HT-29 (cell line): ENCODE measurements around the gene AKR7A2. TPM values are rescaled to one million over a fixed set of nuclear protein-coding genes. Genes with fewer than 3 reads are reported as not detected.
A peak's percentile ranks its signal among the peaks of the same experiment; 100 is the strongest.

Source experiments
- DNase-seq: peaks from one replicate; pipeline ENCODE4 v3.0.0-alpha.2; 2015; ENCODE audit warnings: low spot score
- total RNA-seq: library from RNA; depleted of rRNA; stranded (reverse); fragments of >200 nt; shearing (Covaris generic); gene quantifications from 2 replicates; pipeline ENCODE4 v1.2.3, GENCODE V29; 2014

Gene AKR7A2
- total RNA-seq, 1 experiment from 2014 or later, result 202 TPM

DNA sequence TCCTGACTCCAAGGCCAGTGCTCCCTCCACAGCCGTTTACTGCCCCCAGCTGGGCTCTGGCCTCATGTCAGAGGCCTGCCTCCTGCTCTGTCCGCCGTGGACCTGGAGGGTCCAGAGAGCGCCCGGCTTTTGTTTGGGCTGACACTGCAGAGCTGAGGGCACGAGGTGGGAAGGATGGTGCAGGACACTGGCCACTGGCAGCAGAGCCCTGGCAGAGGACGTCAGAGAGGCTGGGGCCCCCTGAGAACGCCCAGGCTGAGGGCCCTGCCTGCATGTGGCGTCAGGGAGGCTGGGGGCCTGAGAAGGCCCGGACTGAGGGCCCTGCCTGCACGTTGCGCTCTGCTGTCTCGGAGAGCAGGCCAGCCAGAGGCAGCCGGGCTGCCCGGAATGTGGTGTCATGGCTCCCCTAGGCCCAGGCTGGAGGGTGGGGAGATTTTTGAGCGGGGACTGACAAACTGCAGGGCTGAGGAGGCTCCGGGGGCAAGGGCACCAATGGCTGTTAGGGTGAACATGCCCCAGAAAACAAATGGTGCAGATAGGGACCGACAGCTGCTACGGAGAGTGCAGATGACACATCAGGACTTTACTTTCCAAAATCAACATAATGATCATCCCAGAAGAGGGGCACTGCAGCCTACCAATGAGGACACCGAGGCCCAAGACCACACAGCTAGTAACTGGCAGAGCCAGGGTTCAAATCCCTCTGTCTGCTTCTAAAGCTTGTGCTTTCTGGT, 31.8 kb upstream of the AKR7A2 start:
- DNase-seq, result no peak

DNA sequence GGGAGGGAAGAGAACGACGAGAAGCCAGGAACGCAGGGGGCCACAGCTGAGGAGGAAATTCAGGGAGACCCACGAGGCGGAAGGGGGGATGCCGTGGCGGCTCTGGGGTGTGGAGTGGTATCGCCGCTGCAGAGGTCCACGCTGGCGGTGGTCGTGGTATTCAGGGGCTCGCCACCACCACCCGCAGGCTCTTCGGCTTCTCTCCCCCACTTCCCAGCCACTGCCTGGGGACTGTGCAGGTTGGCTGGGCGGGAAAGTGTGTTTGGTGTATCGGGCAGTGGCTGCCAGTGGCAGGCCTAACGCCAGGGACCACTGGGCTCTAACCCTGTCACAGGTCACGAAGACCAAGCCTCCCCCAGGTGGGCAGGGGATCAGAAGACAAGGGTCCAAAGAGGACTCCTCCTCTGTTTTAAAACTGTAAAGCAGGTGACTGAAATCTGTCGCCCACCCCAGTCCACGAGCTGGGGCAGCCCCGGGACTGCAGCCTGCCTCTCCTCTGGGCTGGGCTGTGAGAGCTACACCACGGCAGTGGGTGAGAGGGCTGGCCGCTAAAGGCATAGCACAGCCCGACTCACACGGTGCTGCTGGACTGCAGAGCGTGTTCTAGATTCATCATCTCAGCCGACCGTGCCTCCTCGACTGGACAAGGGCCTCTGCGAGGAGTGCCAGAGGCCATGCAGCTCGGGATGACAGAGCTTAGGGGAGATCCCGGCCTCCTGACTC, 31.1 kb upstream of the AKR7A2 start:
- no peak for DNase-seq

DNA sequence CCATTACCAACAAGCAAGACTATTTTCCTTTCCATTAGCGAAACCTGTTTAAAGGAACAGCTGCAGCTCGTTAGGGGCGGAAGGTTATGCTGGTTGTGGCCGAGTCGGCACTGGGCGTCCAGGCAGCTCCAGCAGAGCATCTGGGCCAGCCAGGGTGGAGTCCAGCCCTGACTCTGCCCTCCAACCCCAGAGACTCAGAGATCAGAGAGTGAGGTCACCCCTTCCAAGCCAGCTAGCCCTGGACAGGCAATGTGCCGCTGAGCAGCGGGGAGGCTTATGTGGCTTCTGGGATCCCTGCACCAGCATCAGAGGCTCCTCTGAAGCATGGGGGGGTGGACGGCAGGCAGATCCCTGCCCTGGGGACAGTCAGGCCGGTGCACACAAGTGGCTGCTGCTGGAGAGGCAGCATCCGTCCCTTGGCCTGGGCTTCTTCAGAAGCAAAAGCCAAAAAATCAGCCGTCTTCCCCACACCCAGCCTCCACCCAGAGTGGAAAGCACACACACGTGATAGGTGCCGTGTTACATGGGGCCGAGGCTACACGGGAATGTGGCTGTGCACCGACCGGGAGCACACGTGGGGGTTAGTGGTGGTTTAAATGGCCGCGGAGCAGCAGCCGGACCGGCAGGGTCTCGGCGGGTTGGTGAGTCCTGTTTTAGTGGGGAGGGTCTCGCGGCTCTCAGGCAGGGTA, 30.3 kb upstream of the AKR7A2 start:
- DNase-seq, result no peak

DNA sequence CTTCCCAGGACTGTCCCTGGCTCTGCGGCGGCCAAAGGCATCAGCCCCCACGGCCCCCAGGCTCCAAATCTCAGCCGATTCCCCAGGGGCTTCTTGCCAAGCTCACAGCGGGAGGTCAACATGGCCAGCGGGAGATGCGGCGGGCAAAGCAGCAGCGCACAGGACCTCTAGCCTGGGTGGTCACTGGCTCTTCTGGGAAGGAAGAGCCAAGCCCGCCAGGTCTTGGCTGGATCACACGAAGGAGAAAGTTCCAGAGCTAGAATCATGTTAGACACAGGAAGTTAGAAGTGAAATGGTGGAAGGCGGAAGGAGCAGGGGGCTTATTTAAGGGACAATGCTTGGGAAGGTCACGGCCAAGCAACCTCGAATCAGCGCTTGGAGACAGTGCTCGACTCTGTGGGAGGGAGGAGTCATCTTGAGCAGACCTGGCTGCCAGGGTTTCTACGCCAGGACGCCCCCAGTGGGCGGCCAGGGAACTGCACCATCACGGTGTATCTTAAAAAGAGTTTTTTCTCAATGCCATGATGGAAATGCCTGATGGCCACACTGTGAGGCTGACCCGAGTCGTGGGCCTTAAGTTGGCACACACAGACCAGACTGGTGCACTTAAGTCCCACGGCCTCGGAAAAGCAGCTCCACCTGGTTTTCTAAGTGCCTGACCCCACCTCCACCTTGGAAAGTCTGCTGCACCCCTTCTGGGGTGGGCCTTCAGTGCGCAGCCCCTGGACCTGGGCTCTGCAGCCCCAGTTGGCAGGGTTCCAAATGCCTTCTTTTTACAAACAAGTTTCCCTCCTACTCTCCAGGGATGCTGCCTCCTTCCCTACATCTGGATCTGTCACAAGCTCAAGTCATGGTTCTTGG, 29.5 kb upstream of the AKR7A2 start:
- peak; percentile 83 for DNase-seq

DNA sequence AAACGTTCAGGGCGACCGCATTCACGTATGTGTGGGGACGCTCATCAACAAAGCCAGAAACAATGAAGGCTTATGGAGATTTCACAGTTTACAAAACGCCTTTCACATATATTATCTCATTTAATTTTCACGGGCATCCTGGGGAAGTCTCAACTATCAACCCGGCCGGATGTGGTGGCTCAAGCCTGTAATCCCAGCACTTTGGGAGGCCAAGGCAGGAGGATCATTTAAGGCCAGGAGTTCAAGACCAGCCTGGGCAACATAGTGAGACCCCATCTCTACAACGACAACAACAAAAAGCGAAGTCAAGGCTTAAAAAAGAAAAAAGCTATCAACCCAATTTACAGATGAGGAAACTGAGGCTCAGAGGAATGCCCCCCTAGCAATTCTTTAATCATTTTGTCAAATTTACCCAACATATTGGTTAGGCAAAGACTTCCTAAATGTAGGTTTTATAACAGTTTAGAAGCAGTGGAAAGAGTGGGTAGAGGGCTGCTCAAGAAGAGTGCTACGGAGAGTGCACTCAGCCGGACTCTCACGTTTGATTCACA, 28.5 kb upstream of the AKR7A2 start:
- DNase-seq, result no peak

DNA sequence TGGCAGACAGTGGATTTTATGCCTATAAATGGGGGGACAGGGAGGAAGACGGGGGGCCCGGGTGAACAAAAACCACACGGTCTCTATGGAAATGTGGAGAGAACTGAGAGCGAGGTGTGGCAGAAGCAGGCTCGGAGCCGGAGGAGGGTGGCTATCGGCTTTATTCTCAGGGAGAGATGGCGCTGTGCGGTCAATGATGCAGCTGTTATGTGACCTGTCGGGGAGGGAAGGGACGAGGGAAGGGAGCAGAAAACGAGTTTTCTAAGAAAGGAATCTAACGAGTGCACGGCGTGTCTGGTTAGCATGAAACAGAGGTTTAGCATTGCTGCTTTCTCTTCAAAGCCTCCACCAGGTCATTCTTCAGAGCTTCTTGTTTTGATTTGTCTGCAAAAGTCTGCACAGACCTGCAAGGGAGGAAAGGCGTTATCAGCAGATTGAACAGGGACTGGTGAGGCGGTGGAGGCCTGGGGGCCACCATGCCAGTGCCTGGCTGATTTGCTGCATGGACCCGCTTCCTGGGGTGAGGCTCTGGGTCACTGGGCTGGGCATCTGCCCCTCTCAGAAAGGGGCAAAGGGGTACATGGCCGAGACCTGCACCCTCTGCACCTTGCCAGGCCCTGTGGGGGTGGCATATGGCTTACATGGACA, 27.4 kb upstream of the AKR7A2 start:
- DNase-seq, result no peak

DNA sequence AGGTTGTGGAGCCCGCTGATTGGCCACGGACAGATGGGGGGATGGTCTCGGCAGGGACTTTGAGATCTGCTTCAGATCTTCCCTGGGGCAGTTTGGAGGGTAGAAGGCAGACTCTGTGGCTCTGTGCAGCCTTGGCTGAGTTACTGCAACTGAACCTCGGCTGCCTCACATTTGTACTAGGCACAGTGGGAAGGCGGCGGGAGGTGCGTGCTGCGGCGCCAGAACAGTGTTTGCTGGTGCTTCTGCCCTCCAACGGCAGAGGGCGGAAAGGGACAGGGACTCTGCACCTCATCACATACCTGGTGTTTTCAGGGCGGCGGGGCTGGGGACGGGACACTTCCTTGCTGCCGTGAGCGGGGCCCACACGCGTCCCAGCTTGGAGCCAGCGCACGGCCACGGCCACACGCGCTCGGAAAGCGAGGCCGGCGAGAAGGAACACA, 26.4 kb upstream of the AKR7A2 start:
- DNase-seq, result no peak

DNA sequence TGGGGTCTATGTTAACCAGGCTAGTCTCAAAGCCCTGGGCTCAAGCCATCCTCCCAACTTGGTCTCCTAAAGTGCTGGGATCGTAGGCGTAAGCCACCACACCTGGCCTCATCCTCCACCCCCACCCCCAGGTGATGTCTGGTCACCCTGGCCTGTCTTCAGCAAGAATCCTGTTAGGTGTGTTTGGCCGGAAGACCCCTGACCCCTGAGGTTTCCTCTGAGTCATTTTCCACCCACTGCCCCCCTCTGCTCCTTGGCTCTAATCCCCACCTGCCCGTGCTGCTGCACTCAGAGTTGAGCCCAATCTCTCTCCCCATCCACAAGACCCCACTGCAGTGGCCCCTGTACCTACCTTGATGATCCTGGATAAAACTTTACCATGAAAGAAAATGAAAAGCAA, 25.3 kb upstream of the AKR7A2 start:
- no peak for DNase-seq

DNA sequence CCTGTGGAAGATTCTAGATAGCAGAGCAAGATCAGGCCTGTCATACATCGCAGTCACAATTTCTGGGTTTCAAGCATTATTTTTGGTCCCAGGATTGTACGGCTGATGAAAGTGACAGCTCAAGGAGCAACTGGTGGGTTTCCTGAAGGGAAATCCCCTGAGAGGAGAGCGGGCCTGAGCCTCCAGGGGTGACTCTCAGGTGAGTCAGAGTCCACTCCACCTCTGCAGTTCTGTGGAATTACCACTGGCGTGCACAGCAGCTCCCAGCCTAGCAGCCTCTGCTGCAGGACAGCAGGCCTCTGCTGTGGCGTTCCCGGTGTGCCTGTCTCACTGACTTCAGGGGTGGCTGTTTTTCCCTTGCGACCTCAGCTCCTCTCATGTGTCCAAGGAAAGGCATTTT, 24.6 kb upstream of the AKR7A2 start:
- DNase-seq, result no peak

DNA sequence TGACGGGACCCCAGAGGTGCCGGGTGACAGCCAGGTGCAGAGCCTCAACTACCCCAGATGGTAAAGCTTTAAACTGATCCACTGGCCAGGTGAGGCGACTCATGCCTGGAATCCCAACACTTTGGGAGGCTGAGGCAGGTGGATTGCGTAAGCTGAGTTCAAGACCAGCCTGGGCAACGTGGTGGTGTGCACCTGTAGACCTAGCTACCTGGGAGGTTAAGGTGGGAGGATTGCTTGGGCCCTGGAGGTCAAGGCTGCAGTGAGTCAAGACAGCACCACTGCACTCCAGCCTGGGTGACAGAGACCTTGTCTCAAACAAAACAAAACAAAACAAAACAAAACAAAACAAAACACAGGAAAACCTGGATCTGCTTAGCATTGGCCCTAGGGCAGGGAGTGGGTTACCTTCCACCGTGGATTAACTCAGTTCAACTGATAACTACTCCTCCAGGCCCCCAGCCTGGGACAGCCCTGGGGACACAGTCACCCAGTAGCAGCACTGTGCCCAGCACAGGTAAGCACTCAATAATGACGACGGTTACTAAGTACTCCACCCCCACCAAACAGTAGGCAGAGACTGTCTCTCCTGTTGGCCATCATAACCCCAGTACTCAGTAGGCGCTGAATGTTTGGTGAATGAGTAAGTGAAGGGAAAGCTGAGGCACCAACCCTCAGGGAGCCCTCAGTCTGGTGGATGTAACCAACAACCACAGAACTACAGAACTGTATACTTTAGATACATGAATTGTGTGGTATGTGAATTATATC, 21.8 kb upstream of the AKR7A2 start:
- DNase-seq, result no peak

DNA sequence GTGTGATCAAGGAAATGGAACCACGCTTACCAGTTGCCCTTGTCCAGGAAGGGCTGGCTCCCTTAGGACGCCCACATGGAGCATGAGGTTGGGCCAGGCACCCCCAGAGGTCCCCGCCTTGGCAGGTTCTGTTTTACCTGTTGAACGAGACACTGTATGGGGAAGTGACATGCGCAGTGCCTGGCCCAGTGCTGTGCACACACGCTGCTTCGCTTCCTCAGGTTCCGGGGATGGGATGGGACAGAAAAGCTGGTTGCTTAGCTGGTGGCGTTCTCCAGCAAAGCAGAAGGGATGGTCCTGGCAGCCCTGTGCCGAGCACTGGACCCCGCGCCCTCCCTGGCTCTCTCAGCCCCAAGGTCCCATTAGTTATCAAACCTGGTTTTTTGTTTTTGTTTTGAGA, 20.9 kb upstream of the AKR7A2 start:
- DNase-seq, result no peak

DNA sequence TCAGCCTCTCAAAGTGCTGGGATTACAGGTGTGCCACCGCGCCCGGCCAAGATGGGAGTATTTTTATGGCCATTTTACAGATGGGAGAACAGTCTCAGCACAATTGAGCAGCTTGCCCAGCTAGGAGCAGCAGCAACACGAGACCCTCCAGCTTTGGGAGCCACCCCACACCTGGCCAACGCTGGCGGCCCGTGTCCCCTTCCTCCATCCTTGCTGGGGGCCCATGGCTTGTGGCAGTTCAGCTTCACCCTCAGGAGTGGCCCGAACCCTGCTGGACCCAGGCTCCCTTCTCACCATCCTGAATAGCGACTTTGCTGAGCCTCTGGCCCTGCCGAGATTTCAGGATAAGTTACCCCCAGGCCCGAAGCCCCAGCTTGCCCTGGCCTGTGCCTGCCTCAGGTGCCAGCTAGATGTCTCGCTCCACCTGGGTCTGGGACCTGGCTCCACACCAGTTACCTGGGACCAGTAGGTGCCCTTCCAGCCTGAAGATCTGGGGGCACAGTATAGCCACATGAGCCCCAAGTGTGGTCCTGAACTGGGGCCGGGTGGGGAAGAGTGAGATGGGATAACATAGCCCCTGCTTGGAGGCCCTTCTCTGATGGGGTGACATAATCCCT, 19.4 kb upstream of the AKR7A2 start:
- no peak for DNase-seq

DNA sequence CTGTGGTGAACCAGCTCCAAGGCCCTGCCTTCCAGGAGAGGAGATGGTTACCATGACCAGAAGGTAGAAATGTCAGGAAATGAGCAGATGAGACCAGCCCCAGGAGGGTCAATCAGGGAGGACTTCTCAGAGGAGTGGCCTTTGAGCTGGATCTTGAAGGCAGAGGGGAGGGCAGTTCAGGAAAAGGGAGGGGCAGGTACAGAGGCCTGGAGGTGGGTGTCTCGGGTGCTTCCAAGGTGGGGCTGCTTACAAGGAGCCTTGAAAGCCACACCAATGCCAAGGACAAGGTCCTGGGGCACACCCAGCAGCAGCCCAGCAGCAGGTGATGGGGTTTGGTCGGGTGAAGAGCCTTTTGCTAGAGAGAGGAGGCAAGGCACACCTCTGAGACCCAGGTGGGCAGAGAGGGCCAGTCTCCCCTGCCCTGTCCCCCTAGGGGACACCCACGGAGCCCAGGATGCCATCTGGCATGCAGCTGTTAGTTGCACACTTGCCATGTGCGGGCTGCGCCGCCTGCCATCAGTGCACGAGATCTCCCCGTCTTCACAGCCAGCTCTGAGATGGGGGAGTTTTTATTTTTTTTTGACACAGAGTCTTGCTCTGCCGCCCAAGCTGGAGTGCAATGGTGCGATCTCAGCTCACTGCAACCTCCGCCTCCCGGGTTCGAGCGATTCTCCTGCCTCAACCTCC, 18.6 kb upstream of the AKR7A2 start:
- no peak for DNase-seq

DNA sequence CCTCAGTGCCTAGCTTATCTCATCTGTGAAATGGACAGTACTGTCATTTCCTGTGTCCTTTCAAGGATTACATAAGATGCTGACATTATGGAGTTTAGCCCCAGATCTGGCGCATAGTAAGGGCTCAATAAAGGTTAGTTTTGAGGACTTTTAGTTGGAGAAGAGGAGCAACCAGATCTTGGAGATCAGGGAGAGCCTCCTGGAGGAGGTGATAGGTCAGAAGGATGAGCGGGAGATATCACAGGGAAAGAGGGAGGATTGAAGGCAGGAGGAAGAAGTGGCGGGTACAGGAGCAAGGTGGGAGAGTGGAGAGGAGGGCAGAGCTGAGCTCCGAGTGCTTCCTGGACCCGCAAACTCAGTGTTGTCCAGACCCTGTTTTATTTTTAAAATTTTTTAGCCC, 17.7 kb upstream of the AKR7A2 start:
- no peak for DNase-seq

DNA sequence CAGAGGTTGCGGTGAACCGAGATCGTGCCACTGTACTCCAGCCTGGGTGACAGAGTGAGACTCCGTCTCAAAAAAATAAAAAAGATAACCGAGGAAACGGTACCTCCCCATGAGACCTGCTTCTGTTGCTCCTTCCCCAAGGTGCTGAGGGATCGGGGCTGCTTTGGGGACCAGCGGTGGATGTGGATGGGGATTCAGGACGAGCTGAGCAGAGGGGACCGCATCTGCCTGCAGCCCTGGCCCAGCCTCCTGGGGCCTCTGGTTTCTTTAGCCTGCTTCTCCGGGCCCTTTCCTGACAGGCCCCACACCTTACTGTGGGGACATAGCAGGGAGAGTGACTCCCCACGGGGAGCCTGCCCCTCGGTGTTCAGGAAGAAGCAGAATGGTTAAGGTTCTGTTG, 17.2 kb upstream of the AKR7A2 start:
- DNase-seq, result no peak

DNA sequence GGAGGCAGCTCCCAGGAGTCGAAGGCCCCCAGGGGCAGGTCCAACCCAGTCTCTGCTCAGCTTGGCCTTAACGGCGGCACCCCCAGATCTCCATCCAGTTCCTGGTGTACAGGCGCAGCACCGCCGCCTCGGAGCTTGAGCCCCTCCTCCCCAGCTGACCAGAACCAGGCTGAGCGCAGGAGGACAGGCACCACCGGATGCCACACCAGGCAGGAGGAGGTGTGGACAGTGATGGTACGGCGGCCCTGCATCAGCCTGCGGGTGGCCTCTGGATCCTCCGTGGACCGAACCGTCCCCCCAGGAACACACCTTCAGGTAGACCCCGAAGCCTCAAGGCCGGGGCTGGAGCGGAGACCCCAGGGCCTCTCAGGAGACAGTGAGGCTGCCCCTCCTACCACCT, 16.5 kb upstream of the AKR7A2 start:
- no peak for DNase-seq

DNA sequence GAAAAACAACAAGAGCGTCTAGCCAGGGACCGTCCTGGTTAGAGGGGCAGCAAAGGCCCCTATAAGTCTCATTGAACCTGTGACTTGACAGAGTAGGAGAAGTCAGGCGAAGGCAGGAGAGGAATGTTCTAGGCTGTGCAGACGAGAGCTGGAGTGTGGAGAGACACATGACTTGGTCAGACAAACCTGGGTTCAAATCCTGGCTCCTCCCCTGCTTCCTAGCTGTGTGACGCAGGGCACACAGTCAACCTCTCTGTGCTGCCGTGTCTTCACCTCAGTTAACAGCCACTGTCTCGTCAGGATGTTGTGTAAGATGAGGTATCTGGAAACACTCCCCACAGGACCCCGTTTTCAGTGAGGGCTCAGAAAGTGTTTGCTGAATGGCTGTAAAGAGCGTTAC, 15.8 kb upstream of the AKR7A2 start:
- no peak for DNase-seq

DNA sequence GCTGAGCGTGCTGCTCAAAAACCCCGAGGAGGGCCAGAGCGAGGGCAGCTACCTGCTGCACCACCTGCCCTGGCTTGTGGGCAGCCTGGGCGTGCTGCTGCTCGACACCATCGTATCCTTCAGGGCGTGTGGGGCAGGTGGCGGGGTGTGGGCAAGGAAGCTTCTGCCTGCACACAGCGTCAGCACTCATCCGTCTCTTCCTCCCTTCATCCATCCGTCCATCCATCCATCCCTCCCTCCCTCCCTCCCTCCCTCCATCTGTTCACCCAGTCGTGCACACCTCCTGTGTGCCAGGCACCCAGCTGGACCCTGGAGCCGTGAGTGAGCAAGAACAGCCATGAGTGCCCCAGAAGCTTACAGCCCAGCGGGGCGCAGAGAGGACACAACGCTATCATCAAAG, 15.4 kb upstream of the AKR7A2 start:
- no peak for DNase-seq

DNA sequence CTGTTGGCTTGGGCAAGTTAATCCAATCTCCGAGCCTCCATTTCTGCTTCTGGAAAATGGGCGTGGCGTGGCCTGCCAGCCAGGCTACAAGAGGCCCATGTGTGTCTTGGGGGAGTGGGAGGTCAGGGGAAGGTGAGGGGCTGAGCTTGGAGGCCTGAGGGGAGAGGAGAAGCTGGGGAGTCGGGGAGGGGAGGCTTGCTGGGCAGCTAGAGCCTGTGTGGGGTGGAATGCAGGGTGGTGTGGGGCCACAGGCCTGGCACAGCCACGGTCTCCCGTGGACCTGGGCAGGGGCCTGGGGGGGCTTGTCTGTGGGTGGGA, 14.8 kb upstream of the AKR7A2 start:
- DNase-seq, result no peak
